ENCODE measurements around the gene CLASP1. TPM values are rescaled to one million over a fixed set of nuclear protein-coding genes. Genes with fewer than 3 reads are reported as not detected.
"Not testable (repeated sequence)": the region's sequence is repeated elsewhere in the genome, so short reads cannot be mapped to it uniquely, and the experiment has no call there.

The CLASP1 gene
- total RNA-seq, 1 donor from 2014 or later, result 76.0 TPM

- intact Hi-C loops (cut with micrococcal nuclease), result no loop called here
These were observed 291.0 kb downstream of the CLASP1 start for GRCh38 chr2:121358291-121358690.

DNA sequence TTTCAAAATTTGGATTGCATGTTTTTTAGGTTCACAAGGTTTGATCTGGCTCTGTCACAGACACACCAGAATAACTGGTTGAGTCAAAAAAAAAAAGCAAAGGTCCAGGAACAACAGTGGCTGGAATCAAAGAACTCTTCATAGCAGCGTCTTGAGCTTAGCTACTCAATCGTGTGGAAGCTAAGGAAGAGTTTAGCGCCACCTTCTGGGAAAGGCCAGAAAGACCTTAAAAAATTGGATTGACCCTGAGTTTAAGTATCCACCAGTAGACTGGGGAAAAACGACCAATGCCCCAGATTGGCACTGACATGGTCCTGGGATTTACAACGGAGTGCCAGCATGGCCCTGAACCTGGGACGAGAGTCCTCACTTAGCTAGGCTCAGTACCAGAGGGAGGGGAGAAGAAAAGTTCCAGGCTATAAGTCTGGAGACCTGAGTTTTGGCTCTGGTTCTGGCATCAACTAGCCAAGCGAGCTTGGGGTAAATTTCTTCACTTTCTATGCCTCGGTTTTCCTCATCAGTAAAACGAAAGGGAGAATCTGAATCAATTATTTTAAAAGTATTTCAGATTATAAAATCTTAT, 293.1 kb downstream of the CLASP1 start:
- intact Hi-C loops (cut with micrococcal nuclease), result loop anchor here (1.0 kb wide), 1 partner anchor 271 kb away; no protein-coding TSS in a partner anchor

DNA sequence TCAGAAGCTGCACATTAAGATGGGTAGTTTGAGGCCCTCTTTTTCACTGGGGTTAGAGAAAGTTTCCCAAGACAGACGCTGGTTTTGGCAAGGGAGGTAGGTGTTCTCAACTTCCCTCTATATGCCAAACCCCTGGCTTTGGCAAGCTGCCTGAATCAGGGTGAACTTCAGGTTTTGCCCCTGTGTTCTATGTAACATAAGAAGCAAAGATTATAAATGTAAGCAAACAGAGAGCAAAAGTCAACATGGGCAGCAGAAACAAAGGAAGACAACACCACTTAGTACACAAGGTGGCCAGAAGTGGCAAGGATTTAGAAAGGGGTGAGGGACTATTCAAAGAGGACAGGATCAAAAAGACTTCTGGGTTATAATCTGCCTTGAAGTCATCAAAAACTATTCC, 293.8 kb downstream of the CLASP1 start:
- intact Hi-C loops (cut with micrococcal nuclease), result no loop called here

DNA sequence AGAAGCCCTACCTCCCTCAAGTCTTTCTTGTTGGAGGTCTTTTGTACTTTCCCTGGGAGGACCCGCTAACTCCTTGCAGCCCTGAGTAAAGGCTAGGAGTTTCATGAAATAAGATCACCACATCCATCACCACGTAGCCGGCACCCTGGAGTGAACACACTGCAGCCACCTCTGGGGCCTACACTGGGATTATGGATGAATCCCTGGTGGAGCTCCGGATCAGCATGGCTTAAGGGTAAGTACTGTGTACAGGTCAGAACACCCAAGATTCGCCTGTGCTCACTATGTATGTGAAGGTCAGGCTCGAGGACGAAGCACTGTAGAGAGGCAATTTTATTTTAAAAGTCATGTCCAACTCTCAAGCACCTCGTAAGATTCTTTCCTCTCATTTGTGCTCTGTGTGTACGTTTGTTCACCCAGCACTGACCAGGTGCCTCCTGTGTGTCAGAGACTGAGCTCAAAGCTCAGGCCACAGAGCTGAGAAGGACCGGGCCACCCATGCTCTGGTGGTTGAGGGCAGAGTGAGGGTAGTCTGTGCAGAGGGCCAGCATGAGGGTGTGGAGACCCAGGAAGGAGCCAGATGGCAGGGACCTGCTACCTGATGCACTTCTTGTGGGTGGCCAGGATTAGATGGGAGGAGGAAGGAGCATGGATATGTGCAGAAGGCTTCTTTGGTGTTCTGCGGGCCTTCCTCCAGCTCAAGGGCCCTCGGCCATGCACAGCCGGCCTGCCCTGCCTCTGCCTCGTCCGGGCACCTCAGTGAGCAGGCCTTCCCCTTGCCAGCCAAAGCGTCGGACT, 297.5 kb downstream of the CLASP1 start:
- intact Hi-C loops (cut with micrococcal nuclease), result no loop called here

GRCh38 chr2:121350890-121351289, 298.4 kb downstream of the CLASP1 start:
- intact Hi-C loops (cut with micrococcal nuclease), result no loop called here

DNA sequence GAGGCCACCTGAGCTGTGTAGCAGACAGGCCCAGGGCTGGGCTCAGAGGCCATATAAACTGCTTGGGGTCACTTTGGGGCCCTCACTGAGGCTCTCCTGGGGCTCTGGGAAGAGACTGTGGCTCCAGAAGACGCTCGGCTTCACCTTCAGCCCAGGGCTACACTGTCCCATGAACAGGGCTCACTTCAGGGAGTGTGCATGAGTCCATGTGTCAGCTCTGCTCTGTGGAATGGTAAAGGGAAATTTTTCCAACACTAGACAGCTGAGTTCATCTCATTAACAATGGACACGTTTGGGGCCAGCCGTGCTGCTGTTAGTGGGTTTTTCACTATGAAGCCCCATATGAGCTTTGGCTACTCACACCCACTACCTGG, 298.9 kb downstream of the CLASP1 start:
- intact Hi-C loops (cut with micrococcal nuclease), result no loop called here

GRCh38 chr2:121349721-121350401, 299.4 kb downstream of the CLASP1 start:
- intact Hi-C loops (cut with micrococcal nuclease), result no loop called here

GRCh38 chr2:121348128-121348740, 301.0 kb downstream of the CLASP1 start:
- intact Hi-C loops (cut with micrococcal nuclease), result no loop called here

GRCh38 chr2:121346859-121347258, 302.4 kb downstream of the CLASP1 start:
- intact Hi-C loops (cut with micrococcal nuclease), result no loop called here

DNA sequence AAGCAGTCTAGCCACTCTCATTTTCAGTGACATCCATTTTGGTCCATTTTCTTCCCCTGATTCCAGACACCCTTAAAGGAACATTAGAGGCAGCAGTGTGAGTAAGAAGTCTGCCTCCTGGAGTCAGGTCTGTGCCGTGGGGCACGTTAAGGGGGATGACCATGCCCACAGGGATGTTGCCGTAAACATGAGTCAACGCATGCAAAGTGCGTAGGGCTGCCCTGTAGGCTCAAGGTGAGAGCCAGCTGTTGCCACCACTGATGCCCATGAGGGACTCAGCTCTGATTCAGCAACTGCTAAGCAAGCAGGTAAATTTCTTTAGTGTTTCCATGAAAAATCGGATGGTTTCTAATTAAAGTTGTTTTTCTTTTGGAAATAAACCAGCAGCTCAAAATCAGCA, 302.9 kb downstream of the CLASP1 start:
- intact Hi-C loops (cut with micrococcal nuclease), result no loop called here

- intact Hi-C loops (cut with micrococcal nuclease), result no loop called here
These were observed 303.4 kb downstream of the CLASP1 start for GRCh38 chr2:121345887-121346286.

DNA sequence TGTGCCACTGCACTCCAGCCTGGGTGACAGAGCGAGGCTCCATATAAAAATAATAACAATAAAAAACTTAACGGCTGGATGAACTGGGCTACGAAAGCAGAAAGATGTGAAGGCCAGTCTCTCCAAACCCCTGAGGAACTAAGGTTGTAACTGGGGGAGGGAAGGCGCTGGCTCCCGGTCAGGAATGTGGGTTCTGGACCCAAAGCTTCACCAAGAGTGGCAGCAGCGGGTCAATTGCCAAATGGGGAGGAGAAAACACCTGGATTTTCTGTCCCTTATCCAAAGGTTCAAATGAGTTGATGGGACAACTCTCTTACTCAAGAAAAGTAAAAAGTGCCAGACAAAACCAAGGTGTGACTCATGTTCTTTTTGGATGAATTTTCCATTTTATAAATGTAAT, 304.2 kb downstream of the CLASP1 start:
- intact Hi-C loops (cut with micrococcal nuclease), result no loop called here

GRCh38 chr2:121343828-121344399, 305.3 kb downstream of the CLASP1 start:
- intact Hi-C loops (cut with micrococcal nuclease), result not testable (repeated sequence)

DNA sequence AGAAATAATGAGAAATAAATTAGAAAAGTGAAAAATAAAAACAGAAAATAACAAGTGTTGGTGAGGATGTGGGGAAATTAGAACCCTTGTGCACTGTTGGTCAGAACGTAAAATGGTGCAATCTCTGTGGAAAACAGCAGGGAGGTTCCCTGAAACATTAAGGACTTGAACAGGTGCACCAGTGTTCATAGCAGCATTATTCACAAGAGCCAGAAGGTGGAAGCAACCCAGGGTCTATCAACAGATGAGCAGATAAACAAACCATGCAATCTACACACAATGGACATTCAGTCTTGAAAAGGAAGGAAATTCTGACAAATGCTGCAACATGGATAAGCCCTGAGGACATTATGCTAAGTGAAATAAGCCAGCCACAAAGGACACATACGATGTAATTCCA, 306.1 kb downstream of the CLASP1 start:
- intact Hi-C loops (cut with micrococcal nuclease), result no loop called here

DNA sequence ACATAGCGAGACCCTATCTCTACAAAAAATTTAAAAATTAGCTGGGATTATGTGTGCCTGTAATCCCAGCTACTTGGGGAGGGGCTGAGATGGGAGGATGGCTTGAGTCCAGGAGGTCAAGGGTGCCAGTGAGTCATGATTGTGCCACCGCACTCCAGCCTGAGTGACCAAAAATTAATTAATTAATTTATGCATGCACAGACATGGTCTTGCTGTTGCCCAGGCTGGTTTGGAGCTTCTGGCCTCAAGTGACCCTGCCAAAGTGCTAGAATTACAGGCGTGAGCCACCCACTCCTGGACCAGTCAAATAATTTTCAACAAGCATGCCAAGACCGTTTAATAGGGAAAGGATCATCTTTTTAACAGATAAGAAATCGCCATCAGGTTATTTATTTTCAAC, 306.5 kb downstream of the CLASP1 start:
- intact Hi-C loops (cut with micrococcal nuclease), result no loop called here

GRCh38 chr2:121340926-121341325, 308.3 kb downstream of the CLASP1 start:
- intact Hi-C loops (cut with micrococcal nuclease), result no loop called here

DNA sequence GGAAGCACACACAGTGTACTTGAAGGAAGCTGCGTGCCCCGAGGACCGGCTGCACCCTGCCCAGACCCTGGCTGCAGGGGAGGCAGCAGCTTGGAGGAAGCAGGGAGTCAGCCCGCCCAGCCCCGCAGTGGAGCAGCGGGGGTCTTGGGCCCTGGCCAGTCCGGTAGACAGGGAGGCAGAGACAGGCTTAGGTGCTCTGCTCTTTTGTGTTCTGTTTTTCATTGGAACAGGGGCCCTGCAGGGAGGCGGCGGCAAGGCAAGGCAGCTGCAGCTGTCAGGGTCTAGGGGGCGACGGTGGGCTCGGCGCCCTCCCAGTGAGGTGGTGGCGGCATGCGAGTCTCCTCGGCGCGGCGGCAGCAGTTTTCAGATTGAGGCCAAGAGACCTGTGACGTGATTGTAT, 311.0 kb downstream of the CLASP1 start:
- intact Hi-C loops (cut with micrococcal nuclease), result no loop called here

DNA sequence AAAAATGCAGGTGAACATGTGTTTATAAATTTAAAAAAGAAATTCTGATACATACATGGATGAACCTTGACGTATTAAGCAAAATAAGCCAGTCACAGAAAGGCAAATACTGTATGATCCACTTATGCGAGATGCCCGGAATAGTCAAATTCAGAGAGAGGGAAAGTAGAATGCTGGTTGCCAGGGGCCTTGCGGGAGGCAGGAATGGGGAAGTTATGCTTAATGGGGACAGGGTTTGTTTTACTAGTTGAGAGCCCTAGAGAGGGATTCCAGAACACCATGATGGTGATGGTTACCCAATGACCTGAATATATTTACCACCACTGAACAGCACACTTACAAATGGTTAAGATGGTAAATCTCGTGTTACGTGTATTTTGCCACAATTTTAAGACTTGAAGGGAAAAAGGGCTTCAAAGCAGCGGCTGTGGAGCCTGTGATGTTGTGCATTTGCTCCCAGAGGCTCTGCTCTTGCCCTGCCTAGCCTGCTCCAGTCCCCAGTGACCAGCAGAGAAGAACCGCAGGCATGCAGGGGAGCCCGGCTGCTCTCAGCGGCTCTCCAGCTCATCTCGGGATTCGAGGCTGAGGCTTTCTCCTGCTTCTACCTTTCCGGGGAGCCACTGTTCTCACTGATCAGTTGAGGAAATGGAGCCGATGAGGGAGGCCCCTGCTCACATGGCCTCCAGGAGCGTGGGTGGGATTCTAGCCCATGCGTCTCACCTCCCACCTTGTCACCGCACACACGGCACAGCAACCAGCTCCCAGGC, 312.6 kb downstream of the CLASP1 start:
- intact Hi-C loops (cut with micrococcal nuclease), result no loop called here

DNA sequence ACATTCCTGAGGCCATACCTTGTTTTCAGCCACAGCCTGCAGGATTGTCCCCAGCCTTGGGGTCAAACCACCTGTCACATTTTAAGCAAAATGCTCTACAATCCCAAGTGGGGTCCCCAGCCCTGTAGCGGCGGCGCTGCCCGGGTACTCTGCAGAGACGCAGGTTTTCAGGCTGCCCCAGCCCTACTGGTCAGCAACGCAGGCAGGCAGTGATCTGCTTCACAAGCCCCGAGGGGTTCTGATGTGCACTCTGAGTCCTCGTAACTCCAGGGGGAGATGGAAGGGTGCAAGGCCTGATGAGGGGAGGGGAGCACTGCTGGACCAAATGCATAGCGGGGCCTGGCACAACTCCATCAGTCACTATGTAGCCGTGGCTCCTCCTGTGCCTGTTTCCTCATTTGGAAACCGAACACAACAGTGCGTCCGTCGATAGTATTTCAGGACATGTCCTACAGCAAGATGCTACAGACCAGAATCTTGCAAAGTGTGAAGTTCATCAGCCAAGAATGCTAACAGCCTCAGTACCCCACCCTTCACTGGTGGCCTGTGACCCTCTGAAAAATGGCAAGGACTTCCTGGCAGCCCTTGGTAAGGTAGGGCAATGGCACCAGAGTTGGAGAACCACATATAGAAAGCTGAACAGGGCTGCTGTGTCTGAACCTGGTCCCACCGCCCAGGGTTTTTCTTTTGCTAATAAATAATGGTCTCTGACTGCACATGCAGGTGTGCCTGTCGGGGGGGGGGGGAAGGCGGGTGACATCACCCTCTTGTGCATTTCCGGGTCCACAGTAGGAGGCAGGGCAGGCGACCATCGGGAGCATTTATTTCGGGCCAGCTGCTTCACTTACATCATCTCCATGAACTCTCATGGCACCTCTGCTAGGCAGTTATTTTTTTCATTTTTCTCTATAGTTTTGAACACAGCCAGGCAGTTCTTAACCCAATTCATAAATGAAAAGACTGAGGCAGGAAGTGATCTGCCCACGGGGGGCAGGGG, 313.7 kb downstream of the CLASP1 start:
- intact Hi-C loops (cut with micrococcal nuclease), result no loop called here

Measured in T-helper 1 cell treated with Interleukin-12 subunit alpha and Interleukin-12 subunit beta and Interleukin-4 antibody, amounts not matched to agents 30 ng/mL and 1 ng/mL, for 36 hours (primary cell).